GM18526 (cell line): ENCODE data around the gene SLC52A3.

Experiments
- POLR2A ChIP-seq: IDR thresholded peaks from 3 replicates; pipeline ENCODE4 v1.6.1; 2011; ENCODE audit not compliant: insufficient read length; ENCODE audit errors: extremely low read depth

SLC52A3 gene

GRCh38 chr20:717271-717670 is 51.0 kb downstream of the SLC52A3 start:
- TF ChIP-seq POLR2A: no peak

GRCh38 chr20:714453-714852 is 53.8 kb downstream of the SLC52A3 start:
- no peak for TF ChIP-seq POLR2A

- no peak for TF ChIP-seq POLR2A
Observed at GRCh38 chr20:711576-711975, 56.7 kb downstream of the SLC52A3 start.

GRCh38 chr20:710780-711450 is 57.4 kb downstream of the SLC52A3 start:
- no peak for TF ChIP-seq POLR2A
